CD1c-positive myeloid dendritic cell (primary cell): ENCODE data around the gene GABRB3.

Experiments used
- DNase-seq: peaks from one replicate; pipeline ENCODE4 v3.0.0-alpha.2; 2016; ENCODE audit errors: extremely low spot score

Gene GABRB3

DNA sequence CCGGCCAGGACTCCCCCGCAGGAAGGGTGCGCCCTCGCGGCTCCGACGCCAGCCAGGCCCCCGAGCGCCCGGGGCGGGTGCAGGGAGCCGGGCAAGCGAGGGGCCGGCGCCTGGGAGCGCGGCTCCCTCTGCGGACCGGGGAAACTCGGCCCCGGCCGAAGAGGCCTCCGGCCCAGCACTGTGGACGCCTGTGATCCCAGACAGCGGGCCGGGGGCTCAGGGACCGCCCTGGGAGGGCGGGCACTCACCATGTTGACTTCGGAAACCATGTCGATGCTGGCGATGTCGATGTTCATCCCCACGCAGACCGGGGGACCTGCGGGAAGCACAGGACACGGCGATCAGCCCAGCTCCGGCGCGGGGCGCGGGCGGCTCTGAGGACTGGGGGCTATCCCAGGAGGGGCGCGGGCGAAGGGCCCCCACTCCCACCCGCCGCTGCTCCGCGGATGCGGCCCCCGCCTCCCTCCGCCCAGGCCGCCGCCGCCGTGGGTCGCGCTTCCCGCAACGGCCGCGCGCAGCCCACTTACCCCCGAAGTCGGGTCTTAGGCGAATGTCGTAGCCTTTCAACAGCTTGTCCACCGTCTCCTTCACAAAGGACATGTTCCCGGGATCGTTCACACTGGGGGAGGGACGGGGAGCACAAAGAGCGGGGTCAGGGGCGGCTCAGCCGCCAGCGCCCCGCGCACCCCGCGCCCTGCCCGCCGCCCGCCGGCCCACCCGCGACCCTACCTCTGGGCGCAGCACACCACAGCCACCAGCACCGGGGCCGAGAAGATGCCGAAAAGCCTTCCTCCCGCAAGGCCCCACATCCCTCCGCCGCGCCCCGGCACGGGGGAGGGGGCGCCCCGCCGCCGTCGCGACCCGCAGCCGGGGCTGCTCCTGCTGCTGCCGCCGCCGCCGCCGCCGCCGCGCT, at the start of gene GABRB3:
Gene GABRB3 (minus strand): TSS at position 913 of the 913 bp plus-strand sequence.
- no peak for DNase-seq

DNA sequence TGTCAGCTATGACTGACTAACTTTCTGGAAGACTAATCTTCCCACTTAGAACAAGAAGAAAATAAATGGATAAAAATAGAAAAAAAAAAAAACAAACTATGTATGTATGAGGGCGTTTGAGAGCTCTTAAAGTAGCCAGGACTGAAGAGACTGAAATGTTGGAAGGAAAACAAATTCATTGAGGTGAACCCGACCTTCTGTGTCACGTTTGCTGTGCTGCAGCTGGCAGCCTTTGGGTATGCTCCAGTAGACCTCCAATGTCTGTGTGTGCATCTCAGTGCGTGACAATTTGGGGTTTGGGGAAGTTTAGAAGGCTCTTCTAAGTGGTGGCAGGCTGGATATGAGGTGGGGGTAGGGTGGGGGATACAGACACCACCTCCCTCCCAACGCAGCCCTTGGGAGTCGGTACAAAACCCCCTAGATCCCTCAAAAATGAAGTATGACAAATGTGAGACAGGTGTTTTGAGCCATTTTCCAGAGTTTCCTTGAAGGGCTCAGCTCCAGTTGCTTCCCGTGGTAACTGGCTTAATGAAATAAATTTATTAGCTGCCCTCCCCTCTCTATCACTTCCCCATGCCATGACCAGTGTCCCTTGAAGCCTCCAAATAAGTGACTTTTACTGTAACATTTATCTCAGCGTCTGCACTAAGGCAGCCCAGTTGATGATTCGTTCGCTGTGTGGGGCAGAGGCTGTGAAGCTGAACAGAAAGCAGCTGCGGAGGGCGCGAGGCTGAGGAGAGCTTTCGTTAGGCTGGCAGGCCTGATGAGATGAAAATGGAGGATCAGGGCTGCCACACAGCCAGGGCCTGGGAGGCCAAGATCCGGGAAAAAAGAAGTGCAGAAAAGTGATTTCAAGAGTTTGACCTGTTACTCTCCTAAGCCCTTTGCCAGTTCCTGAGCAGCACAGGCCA, 34.9 kb upstream of the GABRB3 start:
- DNase-seq, result no peak

DNA sequence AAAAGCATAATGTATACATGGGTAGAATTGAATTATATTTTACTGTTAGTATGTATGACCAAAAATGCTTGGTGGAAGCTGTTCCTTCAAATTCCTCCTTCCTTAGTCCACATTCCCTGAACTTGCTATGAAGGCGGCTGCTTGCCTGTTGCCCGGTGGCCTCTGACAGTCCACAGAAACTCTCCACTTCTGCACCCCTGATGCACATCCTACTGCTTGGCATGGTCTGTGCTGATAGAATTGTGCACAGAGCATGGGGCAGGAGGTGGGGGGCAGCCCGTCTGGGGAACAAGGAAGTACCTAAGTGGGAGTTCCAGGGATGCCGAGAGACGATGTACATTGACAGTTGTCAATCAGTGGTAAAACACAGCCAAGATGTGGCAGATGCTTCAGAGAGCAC, 33.7 kb upstream of the GABRB3 start:
- no peak for DNase-seq

DNA sequence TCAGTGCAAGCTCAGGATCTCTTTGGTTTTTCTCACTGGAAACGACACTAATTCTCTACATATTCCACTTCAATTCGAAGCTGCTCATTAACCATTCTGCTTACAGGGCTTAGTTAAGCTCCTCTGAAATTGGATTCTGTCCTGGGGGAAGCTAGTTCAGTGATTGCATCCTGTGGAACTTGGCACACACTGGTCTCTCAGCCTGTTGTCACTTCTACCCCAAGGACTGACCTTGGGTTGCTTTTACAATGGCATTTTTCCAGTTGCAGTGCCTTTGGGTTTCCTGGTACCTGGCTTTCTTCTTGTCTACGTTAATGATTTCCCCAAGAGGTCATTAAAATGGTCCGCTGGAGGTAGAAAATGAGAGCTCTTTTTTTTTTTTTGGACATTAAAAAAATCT, 33.3 kb upstream of the GABRB3 start:
- no peak for DNase-seq

GRCh38 chr15:26805470-26805869, 32.6 kb upstream of the GABRB3 start:
- no peak for DNase-seq

DNA sequence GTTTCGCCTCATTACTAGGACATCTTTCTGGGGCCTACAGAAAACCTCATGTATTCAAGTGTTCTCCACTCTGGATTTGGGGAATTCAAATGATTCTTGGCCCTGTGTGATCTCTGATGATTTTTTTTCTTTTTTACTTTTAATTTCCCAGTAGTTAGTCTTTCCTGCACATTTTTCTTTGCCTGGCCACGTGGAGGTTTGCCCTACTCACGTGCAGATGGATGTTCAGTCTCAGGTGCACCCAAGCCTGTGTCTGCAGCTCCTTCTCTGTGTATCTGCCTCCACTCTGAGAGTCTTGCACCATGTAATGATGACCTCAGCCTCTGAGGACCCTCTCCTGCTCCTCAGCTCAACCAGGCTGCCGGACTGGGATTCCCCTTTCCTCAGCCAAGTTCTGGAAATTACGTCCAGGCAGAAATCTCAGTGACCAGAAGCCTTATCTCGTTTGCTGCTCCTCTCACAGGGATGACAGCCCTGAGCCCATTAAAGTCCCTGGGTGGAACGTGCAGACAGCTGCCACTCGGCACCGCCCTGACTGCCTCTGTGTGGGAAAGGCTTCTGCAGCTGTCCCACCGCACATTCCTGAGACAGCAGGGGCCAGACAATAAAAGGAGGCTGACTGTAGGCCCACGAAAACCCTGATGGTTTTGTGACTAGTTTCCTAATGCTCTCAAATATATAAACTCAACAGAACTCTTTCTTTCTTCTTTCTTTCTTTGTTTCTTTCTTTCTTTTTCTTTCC, 31.4 kb upstream of the GABRB3 start:
- no peak for DNase-seq

DNA sequence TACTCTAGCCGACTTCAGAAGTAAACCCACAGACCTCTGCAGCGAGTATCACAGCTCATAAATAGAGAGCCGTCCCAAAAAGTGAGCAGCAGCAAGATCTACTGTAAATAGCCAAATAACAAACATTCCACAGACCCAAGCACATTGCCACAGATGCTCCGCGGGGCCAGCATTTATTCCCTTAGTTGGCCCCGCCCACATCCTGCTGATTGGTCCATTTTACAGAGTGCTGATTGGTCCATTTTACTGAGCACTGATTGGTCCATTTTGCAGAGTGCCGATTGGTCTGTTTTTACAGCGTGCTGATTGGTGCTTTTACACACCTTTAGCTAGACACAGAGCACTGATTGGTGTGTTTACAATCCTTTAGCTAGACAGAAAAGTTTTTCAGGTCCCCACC, 17.3 kb upstream of the GABRB3 start:
- no peak for DNase-seq

DNA sequence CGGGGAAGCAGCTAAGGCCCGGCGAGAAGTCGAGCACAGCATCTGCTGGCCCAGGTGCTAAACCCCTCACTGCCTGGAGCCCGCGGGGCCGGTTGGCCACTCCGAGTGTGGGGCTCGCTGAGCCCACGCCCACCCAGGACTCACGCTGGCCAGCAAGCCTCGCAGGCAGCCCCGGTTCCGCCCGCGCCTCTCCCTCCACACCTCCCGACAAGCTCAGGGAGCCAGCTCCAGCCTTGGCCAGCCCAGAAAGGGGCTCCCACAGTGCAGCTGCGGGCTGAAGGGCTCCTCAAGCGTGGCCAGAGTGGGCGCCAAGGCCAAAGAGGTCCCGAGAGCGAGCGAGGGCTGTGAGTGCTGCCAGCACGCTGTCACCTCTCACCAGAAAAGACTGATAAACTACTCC, 8.9 kb upstream of the GABRB3 start:
- no peak for DNase-seq

DNA sequence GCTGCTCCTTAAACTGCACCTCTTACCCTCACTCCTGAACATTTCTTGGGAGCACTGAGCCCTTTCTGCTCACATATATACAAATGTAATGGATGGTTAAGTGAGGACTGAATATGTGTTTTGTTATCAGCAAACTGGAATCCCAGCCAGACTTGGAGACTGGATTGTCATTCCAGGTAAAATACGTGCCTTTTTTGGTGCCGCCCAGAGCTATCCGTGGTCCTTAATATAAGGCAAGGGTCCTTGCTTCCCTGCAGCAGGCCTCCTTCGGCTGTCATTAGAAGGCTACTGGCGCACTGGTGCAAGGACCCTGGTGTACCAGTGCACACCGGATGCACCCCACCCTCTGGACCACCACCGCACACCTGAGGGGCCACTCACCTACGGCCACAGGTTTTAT, 1.1 kb upstream of the GABRB3 start:
- no peak for DNase-seq

- DNase-seq, result no peak
Observed at GRCh38 chr15:26773067-26773877, 406 bp upstream of the GABRB3 start.

DNA sequence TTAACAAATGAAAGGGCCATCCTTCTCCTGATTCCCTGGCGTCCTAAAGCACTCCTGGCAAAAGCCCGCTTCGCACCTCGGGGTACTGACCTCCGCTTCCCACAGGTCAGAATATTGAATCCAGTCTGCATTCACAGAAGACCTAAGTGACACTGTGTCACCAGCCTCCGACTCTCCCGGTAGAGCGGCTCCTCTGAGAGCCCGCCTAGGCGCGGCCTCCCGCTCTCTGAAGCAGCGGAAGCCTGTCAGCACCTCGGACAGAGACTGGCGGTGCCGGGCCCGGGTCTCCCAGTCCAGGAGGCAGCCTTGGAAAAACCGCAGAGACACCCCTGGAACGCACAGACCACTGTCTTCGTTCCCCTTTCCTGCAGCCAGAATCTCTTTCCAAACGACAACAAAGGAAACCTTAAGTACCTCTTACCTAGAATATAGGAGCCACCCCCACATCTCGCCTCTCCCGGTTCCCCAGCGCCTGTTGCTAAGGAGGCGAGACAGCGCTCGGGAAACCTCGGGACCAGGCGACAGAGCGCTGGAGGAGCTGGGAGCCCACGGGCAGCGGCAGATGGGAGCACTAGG, 1.2 kb downstream of the GABRB3 start:
- DNase-seq, result no peak

DNA sequence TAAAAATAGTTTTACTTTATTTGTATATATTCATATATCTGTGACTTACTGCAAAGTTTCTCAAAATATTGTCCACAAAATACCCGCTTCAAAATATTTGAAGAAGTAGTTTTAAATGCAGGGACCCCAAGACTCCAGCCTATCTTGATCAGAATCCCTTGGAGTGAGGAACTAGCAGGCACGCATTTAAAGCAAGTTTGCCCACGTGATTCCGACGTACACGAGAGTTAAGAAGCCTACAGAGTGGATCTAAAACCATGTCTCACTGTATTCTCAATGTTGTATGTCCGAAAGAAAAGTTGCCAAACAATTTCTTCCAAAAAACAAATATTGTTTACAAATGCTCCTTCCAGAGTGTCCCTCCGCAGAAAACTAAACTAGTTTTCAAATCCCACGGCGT, 1.7 kb downstream of the GABRB3 start:
- no peak for DNase-seq

GRCh38 chr15:26767169-26767670, 5.6 kb downstream of the GABRB3 start:
- DNase-seq, result no peak

DNA sequence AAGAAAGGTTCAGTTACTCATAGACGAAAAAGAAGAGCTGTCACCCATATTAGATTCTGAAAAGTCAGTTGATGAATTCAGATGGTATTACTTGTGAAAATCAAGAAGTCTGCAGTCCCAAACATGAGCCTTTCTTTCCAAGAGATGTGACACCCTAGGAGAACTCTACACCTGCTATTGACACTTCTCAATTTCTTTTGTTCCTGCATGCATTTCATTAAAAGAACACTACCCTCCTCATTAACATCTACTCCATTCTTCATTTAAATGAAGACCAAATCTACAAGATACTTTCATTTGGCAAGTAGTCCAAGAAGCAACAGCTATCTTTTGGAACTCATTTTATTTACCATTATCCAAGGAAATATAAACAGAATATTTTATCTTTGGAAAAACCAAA, 6.6 kb downstream of the GABRB3 start:
- DNase-seq, result no peak

- DNase-seq, result no peak
Observed at GRCh38 chr15:26759986-26760385, 12.9 kb downstream of the GABRB3 start.

- DNase-seq, result no peak
Observed at GRCh38 chr15:26758079-26758478, 14.8 kb downstream of the GABRB3 start.

GRCh38 chr15:26757141-26757540, 15.7 kb downstream of the GABRB3 start:
- DNase-seq, result no peak

DNA sequence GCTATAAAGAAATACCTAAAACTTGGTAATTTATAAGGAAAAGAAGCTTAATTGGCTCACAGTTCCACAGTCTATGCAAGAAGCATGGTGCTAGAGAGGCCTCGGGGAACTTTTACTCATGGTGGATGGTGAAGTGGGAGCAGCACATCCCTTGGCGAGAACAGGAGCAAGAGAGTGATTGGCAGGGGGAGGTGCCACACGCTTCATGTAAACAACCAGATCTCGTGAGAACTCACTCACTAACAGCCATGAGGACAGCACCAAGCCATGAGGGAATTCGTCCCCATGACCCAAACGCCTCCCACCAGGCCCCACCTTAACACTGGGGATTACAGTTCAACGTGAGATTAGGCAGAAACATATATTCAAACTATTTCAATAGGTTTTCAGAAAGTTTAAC, 28.0 kb downstream of the GABRB3 start:
- no peak for DNase-seq

GRCh38 chr15:26739791-26740190, 33.1 kb downstream of the GABRB3 start:
- DNase-seq, result no peak

GRCh38 chr15:26738996-26739395, 33.9 kb downstream of the GABRB3 start:
- no peak for DNase-seq
